GM19035 (cell line): ENCODE results near the gene LINC01488.

ENCODE experiments used
- ATAC-seq: cut with Tn5 transposase; IDR thresholded peaks from one replicate; pipeline ENCODE4 v1.9.1; 2021; ENCODE audit not compliant: unreplicated experiment

The LINC01488 gene

GRCh38 chr11:69491071-69492031 is 9.9 kb downstream of the LINC01488 start:
- ATAC-seq, result no peak

GRCh38 chr11:69492201-69492991 is 10.9 kb downstream of the LINC01488 start:
- no peak for ATAC-seq

GRCh38 chr11:69493931-69494821 is 12.7 kb downstream of the LINC01488 start:
- ATAC-seq, result no peak

- ATAC-seq, result no peak
Observed at GRCh38 chr11:69494851-69495250, 13.4 kb downstream of the LINC01488 start.

- no peak for ATAC-seq
Observed at GRCh38 chr11:69495441-69496201, 14.2 kb downstream of the LINC01488 start.

GRCh38 chr11:69496202-69496557 is 14.7 kb downstream of the LINC01488 start:
- ATAC-seq, result no peak

GRCh38 chr11:69496631-69497220 is 15.3 kb downstream of the LINC01488 start:
- no peak for ATAC-seq

GRCh38 chr11:69497221-69497787 is 15.8 kb downstream of the LINC01488 start:
- no peak for ATAC-seq

- no peak for ATAC-seq
Observed at GRCh38 chr11:69498614-69499175, 17.2 kb downstream of the LINC01488 start.

- ATAC-seq, result no peak
Observed at GRCh38 chr11:69499186-69499917, 17.9 kb downstream of the LINC01488 start.

GRCh38 chr11:69499918-69500284 is 18.4 kb downstream of the LINC01488 start:
- ATAC-seq, result no peak

GRCh38 chr11:69500285-69501120 is 19.0 kb downstream of the LINC01488 start:
- no peak for ATAC-seq

- no peak for ATAC-seq
Observed at GRCh38 chr11:69501121-69501489, 19.6 kb downstream of the LINC01488 start.

- no peak for ATAC-seq
Observed at GRCh38 chr11:69501891-69502860, 20.7 kb downstream of the LINC01488 start.

GRCh38 chr11:69504127-69504526 is 22.7 kb downstream of the LINC01488 start:
- ATAC-seq, result no peak

- ATAC-seq, result no peak
Observed at GRCh38 chr11:69504576-69505335, 23.3 kb downstream of the LINC01488 start.
